ENCODE results near the gene MESP2.

The MESP2 gene

DNA sequence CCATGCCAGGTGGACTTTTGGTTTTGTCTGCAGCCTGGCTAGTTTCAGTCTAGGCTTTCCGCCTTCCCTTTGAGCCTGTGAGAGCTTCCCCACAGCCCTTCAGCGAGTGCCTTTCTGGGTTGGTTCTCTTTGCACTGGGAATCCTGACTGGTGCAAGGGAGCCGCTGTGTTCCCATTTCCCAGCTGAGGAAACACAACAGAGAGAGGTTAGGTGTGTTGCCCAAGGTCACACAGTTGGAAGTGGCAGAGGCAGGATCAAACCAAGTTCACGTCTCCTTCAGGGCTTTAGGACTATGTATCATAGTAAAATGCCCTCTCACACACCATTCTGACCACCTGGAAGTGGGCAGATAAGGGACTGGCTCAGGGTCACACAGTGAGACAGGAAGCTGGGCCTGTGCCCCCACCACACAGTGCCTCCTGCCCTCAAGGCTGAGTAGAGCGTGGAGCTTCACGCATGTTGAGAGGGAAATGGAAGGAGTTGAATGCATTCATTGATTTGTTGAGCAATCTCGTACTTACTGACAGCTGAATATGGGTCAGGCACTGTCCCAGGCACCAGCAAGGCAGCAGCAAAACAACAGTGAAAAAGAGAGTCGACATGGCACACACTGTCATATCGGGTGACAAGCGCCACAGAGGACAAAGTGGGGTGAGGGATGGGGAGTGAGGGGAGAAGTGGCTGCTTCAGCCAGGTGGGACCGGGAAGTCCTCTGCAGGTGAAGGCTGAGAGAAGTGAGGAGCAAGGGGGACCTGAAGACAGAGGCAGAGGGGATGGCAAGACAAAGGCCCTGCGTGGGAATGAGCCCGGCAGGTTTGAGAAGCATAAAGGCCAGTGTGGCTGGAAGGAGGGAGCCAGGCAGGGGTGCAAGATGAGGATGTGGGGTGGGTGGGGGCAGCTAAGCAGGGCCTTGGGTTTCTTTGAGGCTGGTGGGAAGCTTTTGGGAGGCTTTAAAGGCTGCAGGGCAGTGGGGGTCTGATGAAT, 50.8 kb downstream of the MESP2 start:
- in situ Hi-C loops (cut with HindIII; ENCODE audit: low sequenced_read_pairs): no loop called here
- no peak for DNase-seq (ENCODE audit: low read depth)
- H3K4me3 ChIP-seq (ENCODE audit: low read depth, low read length): no peak overlapping the region
- TF ChIP-seq, protein P1, sequence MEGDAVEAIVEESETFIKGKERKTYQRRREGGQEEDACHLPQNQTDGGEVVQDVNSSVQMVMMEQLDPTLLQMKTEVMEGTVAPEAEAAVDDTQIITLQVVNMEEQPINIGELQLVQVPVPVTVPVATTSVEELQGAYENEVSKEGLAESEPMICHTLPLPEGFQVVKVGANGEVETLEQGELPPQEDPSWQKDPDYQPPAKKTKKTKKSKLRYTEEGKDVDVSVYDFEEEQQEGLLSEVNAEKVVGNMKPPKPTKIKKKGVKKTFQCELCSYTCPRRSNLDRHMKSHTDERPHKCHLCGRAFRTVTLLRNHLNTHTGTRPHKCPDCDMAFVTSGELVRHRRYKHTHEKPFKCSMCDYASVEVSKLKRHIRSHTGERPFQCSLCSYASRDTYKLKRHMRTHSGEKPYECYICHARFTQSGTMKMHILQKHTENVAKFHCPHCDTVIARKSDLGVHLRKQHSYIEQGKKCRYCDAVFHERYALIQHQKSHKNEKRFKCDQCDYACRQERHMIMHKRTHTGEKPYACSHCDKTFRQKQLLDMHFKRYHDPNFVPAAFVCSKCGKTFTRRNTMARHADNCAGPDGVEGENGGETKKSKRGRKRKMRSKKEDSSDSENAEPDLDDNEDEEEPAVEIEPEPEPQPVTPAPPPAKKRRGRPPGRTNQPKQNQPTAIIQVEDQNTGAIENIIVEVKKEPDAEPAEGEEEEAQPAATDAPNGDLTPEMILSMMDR (IDR thresholded peaks at IDR 0.05; ENCODE audit: low read depth, low read length, missing control alignments): no peak

DNA sequence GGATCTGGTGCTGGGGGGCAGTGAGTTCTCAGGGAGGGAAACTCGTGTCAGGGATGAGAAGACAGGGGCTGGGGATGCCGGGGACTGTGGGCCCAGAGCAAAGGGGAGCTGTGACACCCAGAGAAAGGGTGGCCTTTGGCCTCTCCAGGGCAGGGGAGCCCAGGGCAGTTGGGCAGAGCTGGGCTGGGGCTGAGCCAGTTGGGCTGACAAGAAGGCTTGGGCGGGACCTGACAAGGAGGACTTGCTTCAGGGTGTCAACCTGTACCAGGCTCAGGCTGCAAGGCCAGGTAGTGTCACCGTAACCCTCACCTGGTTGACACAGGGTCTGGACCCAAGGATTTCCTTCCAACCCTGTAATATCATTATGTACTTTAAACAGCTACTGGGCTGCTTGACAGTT, 51.7 kb downstream of the MESP2 start:
- in situ Hi-C loops (cut with HindIII; ENCODE audit: low sequenced_read_pairs): no loop called here
- DNase-seq (ENCODE audit: low read depth): no peak
- no peak overlapping the region for H3K4me3 ChIP-seq (ENCODE audit: low read depth, low read length)
- TF ChIP-seq, protein P1 (IDR thresholded peaks at IDR 0.05; ENCODE audit: low read depth, low read length, missing control alignments): no peak
